GM13977 (cell line): ENCODE measurements around the gene GNG7.
"Not testable (repeated sequence)": the region's sequence is repeated elsewhere in the genome, so short reads cannot be mapped to it uniquely, and the experiment has no call there.

ENCODE experiments used
- DNase-seq: peaks from one replicate; pipeline ENCODE4 v3.0.0; 2012; ENCODE audit warnings: low spot score
- CTCF ChIP-seq: IDR thresholded peaks from 2 replicates; pipeline ENCODE4 v1.5.1; 2012; ENCODE audit warnings: mild to moderate bottlenecking, control low read depth; ENCODE audit not compliant: insufficient read depth; ENCODE audit errors: extremely low read depth, missing control alignments
- in situ Hi-C: fragments of 300-500 bp; cut with MboI; formaldehyde crosslinking; loops from one replicate; pipeline ENCODE4 v1.12.0; 2022; ENCODE audit warnings: low sequenced_read_pairs, low pct_unique_long_range_greater_than_20kb, mixed read lengths, inconsistent platforms; ENCODE audit not compliant: unreplicated experiment

GNG7 gene

GRCh38 chr19:2577722-2578335 lies 124.7 kb downstream of the GNG7 start:
- TF ChIP-seq CTCF, result no peak
- in situ Hi-C loops, result no loop called here
- DNase-seq, result no peak

GRCh38 chr19:2575734-2576481 lies 126.6 kb downstream of the GNG7 start:
- in situ Hi-C loops, result no loop called here
- TF ChIP-seq CTCF, result no peak
- no peak for DNase-seq

- no peak for DNase-seq
- in situ Hi-C loops, result no loop called here
- TF ChIP-seq CTCF, result no peak
Measured at GRCh38 chr19:2574971-2575630, 127.4 kb downstream of the GNG7 start.

GRCh38 chr19:2574478-2574931 lies 128.0 kb downstream of the GNG7 start:
- no peak for DNase-seq
- in situ Hi-C loops, result no loop called here
- TF ChIP-seq CTCF, result no peak

GRCh38 chr19:2573916-2574315 lies 128.6 kb downstream of the GNG7 start:
- no peak for TF ChIP-seq CTCF
- no peak for DNase-seq
- in situ Hi-C loops, result no loop called here

GRCh38 chr19:2572152-2572551 lies 130.3 kb downstream of the GNG7 start:
- DNase-seq, in situ Hi-C loops: not testable (repeated sequence)
